ENCODE results near the gene PRAMEF7.
"Not testable (repeated sequence)": the region's sequence is repeated elsewhere in the genome, so short reads cannot be mapped to it uniquely, and the experiment has no call there.

The PRAMEF7 gene

DNA sequence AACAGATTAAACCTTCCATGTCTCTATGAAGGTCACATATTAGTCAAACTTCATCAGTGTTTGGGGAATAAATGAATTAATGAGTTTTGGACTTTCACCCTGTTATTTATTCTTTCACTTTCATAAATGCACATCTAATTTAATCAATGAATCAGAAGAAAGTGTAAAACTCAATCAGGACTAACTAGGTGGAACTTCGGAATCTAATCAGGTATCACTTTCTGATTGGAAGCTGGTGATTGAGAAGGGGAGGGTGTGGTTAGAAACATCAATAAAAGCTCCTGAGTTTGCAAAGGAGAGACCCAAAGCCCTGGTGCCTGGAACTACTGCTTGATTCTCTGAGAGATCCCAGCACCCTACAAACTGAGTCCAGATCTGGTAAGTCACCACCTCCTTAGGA, at the start of gene PRAMEF7:
Gene PRAMEF7 (plus strand): TSS at position 301 of the 400 bp plus-strand sequence. CDS start 1,083 bp downstream, outside the sequence.
- not testable (repeated sequence) for DNase-seq

GRCh38 chr1:12878453-12878852, 38.0 kb upstream of the PRAMEF7 start:
- DNase-seq: not testable (repeated sequence)

DNA sequence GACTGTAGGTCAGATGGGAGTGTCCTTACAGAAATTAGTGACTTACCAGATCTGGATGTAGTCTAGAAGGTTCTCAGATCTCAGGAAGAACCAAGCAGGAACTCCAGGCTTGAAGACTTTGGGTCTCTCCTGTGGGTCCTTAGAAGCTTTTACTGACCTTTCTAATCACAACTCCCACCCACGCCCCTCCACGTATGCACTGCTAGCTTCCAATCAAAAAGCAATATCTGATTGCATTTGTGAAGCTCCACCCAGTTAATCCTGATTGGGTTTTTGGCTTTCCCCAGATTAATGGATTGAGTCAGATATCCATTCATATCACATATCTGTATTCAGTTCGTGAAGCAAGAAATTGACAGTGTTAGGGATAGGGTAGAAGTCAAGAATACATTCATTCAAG, 30.3 kb upstream of the PRAMEF7 start, which contains the start of gene PRAMEF4:
Gene PRAMEF4 (minus strand): TSS at position 101 of the 400 bp plus-strand sequence. CDS start 2,807 bp downstream, outside the sequence.
- not testable (repeated sequence) for DNase-seq

- not testable (repeated sequence) for DNase-seq
Observed at GRCh38 chr1:12898170-12898569, 18.2 kb upstream of the PRAMEF7 start, which contains the start of gene PRAMEF10. PRAMEF10 (minus strand) TSS chr1:12898270; CDS start chr1:12895847, 2,423 bp downstream.

DNA sequence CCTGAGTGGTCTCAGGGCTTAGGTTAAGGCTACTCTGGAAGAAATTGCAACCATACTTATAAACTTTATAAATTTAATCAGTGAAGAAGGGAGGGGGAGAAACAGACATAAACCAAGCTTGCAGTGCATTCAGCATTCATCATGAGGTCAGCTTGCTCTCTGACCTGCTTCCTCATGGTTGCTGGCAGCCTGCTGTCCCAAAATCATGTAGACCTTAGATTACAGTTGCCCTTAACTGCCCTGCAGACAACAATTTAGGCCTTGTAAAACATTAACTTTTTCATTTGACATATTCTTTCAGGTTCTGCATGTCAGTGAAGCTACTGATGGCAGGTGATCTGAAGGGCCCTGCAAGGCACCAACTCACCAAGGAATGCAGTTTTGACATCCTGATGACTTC, 17.2 kb upstream of the PRAMEF7 start:
- DNase-seq: not testable (repeated sequence)

- not testable (repeated sequence) for DNase-seq
Observed at GRCh38 chr1:12903793-12904572, 12.4 kb upstream of the PRAMEF7 start.

- not testable (repeated sequence) for DNase-seq
Observed at GRCh38 chr1:12921749-12922148, 5.3 kb downstream of the PRAMEF7 start.

GRCh38 chr1:12924368-12924767, 8.0 kb downstream of the PRAMEF7 start:
- DNase-seq: not testable (repeated sequence)

GRCh38 chr1:12947480-12947879, 31.1 kb downstream of the PRAMEF7 start, which contains the start of gene PRAMEF6:
PRAMEF6 (minus strand) TSS chr1:12947580; CDS start chr1:12942518, 5,062 bp downstream.
- DNase-seq: not testable (repeated sequence)
